M059J (cell line): ENCODE results near the gene RAD23A. TPM values are rescaled to one million over a fixed set of nuclear protein-coding genes. Genes with fewer than 3 reads are reported as not detected.
"Not testable (repeated sequence)": the region's sequence is repeated elsewhere in the genome, so short reads cannot be mapped to it uniquely, and the experiment has no call there.

ENCODE experiments used
- DNase-seq: peaks from one replicate; pipeline ENCODE4 v3.0.0-alpha.2; 2012; ENCODE audit warnings: low read depth
- total RNA-seq: library from RNA; depleted of rRNA; stranded (reverse); fragments of >200 nt; shearing (Covaris generic); gene quantifications from 2 replicates; pipeline ENCODE4 v1.2.3, GENCODE V29; 2014

The RAD23A gene
- total RNA-seq, 1 experiment from 2014 or later: 156 TPM

DNA sequence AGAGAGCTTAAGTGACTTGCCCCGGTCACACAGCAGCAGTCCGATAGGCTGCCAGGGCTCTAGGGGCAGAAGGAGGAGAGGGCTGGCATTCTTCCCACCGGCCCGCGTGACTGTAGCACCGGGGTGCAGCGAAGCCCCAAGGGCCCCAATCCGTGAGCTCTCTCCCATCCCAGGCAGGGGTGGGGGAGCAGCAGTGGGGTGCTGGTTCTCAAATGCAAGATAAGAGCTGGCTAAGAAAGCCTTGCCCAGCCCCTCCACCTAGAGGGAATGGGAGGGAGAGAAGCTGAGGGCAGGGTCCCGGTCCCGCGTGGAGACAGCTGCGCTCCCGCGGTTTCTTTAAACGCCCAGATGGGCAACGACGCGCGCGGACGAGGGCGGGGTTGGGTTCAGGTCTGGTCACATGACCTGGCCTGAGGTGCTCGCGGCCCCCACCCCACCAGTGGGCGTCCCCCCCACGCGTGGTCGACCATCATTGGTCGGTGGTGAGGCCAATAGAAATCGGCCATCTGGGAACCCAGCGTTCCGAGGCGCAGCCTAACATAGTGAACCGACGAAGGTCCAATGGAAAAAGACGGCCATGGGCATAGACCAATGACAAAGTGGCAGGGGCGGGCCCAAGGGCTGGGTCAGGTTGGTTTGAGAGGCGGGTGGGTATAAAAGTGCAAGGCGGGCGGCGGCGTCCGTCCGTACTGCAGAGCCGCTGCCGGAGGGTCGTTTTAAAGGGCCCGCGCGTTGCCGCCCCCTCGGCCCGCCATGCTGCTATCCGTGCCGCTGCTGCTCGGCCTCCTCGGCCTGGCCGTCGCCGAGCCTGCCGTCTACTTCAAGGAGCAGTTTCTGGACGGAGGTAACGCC lies 7.5 kb upstream of the RAD23A start, which contains the start of gene CALR:
CALR (plus strand) TSS at position 683 of the 852 bp plus-strand sequence; CDS start at position 754, 71 bp downstream.
- DNase-seq: peak; percentile 99

DNA sequence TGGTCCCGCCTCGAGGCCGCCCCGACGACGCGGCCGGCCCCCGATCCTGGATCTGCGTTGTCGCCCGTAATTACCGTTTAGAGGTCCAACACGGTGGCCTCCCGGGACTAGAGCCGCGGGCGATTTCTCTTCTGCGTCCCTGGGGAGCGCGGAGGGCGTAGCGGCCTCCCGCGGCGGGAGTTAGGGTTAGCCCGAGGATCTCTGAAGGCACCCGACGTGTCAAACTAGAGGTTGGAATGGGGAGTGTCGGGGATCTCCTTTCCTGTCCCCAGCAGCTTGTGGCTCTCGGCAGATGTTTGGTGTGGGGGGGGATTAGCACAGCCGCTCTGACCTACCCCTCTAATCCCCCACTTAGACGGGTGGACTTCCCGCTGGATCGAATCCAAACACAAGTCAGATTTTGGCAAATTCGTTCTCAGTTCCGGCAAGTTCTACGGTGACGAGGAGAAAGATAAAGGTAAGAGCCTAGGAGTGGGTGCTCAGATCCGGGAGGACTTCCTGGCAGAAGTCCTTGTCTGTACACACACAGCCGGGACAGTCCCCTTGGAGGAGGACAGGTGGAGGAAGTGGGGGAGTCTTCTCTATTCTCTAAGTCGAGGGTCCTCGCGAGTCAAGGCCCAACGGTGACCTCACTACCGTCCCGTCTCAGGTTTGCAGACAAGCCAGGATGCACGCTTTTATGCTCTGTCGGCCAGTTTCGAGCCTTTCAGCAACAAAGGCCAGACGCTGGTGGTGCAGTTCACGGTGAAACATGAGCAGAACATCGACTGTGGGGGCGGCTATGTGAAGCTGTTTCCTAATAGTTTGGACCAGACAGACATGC lies 6.7 kb upstream of the RAD23A start:
- peak; percentile 44 for DNase-seq

DNA sequence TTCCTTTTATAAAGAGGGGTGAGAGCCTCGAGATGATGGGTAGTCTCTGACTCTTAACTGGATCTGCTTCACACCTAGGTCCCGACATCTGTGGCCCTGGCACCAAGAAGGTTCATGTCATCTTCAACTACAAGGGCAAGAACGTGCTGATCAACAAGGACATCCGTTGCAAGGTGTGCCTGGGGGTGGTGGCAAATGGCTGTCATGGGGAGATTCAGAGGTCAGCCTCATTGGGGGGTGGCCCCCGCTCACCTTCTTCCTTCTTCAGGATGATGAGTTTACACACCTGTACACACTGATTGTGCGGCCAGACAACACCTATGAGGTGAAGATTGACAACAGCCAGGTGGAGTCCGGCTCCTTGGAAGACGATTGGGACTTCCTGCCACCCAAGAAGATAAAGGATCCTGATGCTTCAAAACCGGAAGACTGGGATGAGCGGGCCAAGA lies 5.7 kb upstream of the RAD23A start:
- no peak for DNase-seq

- DNase-seq: no peak
Measured at GRCh38 chr19:12940897-12941296, 4.8 kb upstream of the RAD23A start.

- DNase-seq: no peak
Measured at GRCh38 chr19:12943437-12944044, 2.1 kb upstream of the RAD23A start.

DNA sequence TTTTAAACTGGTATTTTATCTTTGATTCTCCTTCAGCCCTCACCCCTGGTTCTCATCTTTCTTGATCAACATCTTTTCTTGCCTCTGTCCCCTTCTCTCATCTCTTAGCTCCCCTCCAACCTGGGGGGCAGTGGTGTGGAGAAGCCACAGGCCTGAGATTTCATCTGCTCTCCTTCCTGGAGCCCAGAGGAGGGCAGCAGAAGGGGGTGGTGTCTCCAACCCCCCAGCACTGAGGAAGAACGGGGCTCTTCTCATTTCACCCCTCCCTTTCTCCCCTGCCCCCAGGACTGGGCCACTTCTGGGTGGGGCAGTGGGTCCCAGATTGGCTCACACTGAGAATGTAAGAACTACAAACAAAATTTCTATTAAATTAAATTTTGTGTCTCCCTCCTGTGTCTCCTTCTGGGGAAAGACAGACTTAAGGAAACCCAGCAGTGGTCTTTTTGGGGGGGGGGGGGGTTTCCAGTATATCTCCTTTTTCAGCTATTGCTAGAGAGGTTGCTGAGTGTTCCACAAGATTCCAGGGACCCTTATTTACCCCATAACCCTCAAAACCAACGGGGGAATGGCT lies 1.5 kb upstream of the RAD23A start:
- DNase-seq: no peak

- peak; percentile 82 for DNase-seq
Measured at GRCh38 chr19:12946092-12946721, 545 bp downstream of the RAD23A start.

DNA sequence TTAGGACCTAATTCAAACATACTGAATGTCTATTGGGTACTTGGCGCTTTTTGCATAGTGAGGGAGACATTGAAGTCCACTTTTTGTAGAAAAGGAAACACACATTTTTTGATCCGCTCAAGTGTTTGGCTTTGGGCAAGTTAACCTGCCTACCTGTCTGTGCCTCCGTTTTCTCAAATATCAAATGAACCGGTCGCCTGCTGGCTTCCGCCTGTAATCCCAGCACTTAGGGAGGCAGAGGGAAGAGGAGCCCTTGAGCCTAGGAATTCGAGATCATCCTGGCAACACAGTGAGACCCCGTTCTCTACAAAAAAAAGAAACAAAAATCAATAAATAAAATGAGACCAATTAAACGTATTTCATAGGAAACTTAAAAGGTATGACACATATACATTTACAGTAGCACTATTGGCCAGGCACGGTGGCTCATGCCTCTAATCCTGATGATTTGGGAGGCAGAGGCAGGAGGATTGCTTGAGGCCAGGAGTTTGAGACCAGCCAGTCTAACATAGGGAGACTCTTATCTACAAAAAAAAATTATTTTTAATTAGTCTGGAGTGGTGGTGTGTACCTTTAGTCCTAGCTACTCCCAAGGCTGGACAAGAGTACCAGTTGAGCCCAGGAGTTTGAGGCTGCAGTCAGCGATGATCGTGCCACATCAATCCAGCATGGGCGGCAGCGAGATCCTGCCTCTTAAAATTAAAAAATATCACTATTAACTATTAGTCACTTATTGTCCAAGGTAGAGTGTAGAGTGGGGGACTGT lies 1.3 kb downstream of the RAD23A start:
- DNase-seq: no peak

DNA sequence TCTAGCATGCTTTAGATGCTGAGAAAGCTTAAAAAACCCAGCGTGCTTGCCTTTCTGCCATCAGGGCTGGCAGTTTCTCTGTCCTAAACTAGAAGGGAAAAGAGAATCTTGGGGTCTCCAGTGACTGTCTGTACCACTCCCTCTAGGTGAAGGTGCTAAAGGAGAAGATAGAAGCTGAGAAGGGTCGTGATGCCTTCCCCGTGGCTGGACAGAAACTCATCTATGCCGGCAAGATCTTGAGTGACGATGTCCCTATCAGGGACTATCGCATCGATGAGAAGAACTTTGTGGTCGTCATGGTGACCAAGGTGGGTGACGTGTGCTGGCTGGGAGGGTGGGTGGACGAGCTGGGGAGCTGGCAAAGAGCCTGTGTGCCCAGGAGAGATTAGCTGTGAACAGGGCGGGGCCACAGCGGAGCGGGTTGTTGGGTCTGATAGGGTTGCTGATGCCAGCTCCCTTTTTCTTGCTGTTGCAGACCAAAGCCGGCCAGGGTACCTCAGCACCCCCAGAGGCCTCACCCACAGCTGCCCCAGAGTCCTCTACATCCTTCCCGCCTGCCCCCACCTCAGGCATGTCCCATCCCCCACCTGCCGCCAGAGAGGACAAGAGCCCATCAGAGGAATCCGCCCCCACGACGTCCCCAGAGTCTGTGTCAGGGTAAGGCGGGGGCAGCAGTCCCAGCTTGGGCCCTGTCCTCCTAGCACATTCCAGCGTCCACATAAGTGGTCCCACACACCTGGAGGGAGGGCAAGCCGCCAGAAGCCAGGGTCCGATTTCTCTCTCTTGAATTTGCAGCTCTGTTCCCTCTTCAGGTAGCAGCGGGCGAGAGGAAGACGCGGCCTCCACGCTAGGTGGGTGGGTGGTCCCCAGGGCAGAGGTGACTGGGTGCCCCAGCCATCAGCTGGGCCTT lies 2.3 kb downstream of the RAD23A start:
- no peak for DNase-seq

GRCh38 chr19:12948612-12949362 lies 3.1 kb downstream of the RAD23A start:
- no peak for DNase-seq

DNA sequence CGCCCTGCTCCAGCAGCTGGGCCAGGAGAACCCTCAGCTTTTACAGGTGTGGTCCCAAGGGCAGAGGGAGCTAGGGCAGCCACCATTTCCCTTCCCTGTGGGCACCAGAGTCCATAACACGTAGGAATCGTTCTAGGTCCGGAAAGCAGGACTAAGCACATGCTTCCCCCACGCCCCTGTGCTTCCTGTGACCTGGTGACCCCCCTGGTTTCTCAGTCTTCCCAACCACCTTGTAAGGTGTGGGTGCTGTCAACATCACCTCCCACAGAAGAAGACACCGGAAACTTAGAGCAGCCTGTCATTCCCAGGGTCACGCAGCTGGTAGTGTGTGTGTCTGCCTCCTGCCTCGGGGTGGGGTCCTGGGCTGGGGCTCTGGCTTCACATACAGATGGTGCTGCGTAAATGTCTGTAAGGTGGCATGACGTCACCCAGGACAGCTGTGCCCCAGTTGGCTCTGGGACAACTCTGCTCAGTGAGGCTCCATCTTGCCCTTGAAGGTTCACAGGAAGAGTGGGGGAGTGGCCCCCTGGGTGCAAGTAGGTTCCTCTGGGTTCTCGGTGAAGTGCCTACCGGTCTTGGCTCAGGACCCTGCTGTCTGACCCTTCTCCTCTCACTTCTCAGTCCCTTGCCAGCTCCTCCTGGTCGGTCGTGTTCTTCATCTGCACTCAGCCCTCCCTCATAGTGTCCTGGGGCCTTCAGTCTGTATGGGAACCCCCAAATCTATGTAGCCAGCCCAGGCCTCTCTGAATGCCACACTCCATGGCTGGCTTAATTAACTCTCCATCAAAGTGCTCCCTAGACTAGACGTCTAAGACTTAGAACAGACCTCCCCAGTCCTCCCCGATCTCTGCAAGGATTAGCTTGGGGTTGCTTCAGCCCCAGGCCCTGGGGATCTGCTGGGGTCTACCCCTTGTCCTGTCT lies 4.0 kb downstream of the RAD23A start:
- DNase-seq: no peak

DNA sequence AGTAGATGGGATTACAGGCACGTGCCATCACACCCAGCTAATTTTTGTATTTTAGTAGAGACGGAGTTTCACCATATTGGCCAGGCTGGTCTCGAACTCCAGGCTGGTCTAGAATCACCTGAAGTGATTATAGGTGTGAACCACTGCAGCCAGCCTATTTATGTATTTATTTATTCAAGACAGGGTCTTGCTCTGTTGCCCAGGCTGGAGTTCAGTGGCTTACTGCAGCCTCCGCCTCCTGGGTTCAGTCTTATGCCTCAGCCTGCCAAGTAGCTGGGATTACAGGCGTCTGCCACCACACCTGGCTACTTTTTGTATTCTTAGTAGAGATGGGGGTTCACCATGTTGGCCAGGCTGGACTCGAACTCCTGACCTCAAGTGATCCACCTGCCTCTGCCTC lies 6.4 kb downstream of the RAD23A start:
- not testable (repeated sequence) for DNase-seq

GRCh38 chr19:12952488-12953137 lies 7.0 kb downstream of the RAD23A start:
- peak; percentile 87 for DNase-seq

- no peak for DNase-seq
Measured at GRCh38 chr19:12953138-12953798, 7.6 kb downstream of the RAD23A start.

- no peak for DNase-seq
Measured at GRCh38 chr19:12953799-12954611, 8.3 kb downstream of the RAD23A start.

DNA sequence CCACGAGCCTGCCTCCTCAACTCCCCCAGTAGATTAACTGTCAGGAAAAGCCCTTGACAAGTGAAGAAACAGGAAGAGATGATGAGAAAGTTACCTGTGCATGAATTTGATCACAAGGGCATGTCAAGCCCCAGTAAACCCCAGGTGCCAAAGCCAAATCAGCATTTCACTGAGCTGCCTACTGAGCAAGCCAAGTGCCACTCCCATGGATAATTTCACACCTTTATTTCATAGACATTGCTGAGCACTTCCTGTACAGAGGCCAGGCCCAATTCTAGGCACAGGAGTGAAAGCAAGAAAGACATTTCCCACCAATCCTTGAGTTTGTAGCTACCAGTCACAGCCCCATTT lies 8.9 kb downstream of the RAD23A start:
- DNase-seq: no peak
